NOMO-1 (cell line): ENCODE data around the gene NOL4L.

Experiments used
- DNase-seq, 2 experiments: peaks; one replicate each; lab custom pipeline; 2025; ENCODE audit not compliant: unreplicated experiment in 2 of 2; lab: John Stamatoyannopoulos, UW

NOL4L gene

GRCh38 chr20:32563311-32564272, 21.5 kb downstream of the NOL4L start:
- no peak for DNase-seq

GRCh38 chr20:32562495-32562911, 22.6 kb downstream of the NOL4L start:
- DNase-seq, result no peak

GRCh38 chr20:32560989-32561830, 23.9 kb downstream of the NOL4L start:
- no peak for DNase-seq

GRCh38 chr20:32560482-32560988, 24.6 kb downstream of the NOL4L start:
- DNase-seq, result no peak

- no peak for DNase-seq
Measured at GRCh38 chr20:32559753-32560380, 25.3 kb downstream of the NOL4L start.

- DNase-seq, result no peak
Measured at GRCh38 chr20:32559205-32559752, 25.9 kb downstream of the NOL4L start.

GRCh38 chr20:32558526-32558925, 26.6 kb downstream of the NOL4L start:
- no peak for DNase-seq

GRCh38 chr20:32557319-32557718, 27.8 kb downstream of the NOL4L start:
- no peak for DNase-seq

- no peak for DNase-seq
Measured at GRCh38 chr20:32556312-32557184, 28.6 kb downstream of the NOL4L start.

- no peak for DNase-seq
Measured at GRCh38 chr20:32555584-32555983, 29.5 kb downstream of the NOL4L start.

- no peak for DNase-seq
Measured at GRCh38 chr20:32554965-32555289, 30.2 kb downstream of the NOL4L start.

GRCh38 chr20:32553618-32554017, 31.5 kb downstream of the NOL4L start:
- DNase-seq, result no peak

- no peak for DNase-seq
Measured at GRCh38 chr20:32551693-32552092, 33.4 kb downstream of the NOL4L start.

- DNase-seq, result no peak
Measured at GRCh38 chr20:32549842-32550241, 35.3 kb downstream of the NOL4L start.

- DNase-seq, result no peak
Measured at GRCh38 chr20:32547753-32548034, 37.4 kb downstream of the NOL4L start.

GRCh38 chr20:32546918-32547752, 38.0 kb downstream of the NOL4L start:
- DNase-seq, result no peak

- no peak for DNase-seq
Measured at GRCh38 chr20:32544893-32545840, 40.0 kb downstream of the NOL4L start.

GRCh38 chr20:32544260-32544722, 40.8 kb downstream of the NOL4L start:
- DNase-seq, result no peak
